ENCODE results near the gene KRTAP17-1.

The KRTAP17-1 gene

GRCh38 chr17:41332239-41332638, 16.7 kb upstream of the KRTAP17-1 start:
- no peak for DNase-seq

- DNase-seq: no peak
Observed at GRCh38 chr17:41331606-41332005, 16.1 kb upstream of the KRTAP17-1 start.

- DNase-seq: no peak
Observed at GRCh38 chr17:41329279-41329948, 13.9 kb upstream of the KRTAP17-1 start.

- DNase-seq: no peak
Observed at GRCh38 chr17:41328207-41328606, 12.7 kb upstream of the KRTAP17-1 start.

- no peak for DNase-seq
Observed at GRCh38 chr17:41327411-41328120, 12.1 kb upstream of the KRTAP17-1 start.

DNA sequence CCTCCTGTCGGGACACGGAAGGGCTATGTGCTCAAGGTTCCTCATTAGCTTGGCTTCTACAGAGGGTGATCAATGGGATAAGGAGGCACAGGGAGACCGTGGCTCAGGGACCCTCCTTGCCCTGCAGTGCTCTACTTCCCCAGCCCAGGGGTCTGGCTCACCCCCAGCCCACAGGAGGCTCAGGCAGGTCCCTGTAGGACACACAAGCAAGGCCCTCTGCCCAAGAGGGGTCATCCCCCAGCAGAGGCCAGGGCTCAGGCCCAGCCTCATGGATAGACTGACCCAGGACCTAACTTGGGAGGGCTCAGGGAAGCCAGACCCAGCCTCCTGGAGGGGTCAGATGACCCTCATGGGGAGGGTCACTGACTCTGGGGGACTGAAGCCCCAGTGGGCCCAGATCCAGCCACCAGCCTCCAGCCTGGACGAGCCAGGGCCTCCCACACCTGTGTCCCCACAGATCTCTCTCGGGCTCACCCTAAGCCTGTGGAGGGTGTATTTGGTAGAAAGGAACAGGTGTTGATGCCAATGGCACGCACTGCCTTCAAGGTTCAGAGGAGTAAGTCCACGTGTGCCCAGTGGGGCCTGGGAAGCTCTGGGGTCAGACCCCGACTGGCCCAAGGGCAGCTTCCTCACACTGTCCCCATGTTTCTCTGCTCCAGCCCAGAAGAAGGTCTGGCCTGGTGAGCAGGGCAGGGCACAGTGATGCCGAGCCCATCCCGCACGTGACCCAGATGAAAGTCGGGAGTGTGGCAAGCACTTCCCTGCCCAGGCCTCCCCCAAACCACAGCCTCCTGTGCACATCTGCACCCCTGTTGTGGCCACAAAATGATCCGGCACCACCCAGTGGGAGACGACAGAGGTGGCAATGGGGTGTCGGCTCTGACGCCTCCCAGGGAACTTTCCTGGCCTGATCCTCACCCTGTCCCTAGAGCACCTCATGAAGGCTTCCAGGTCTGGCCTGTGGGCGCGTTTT, 10.9 kb upstream of the KRTAP17-1 start:
- DNase-seq: no peak

DNA sequence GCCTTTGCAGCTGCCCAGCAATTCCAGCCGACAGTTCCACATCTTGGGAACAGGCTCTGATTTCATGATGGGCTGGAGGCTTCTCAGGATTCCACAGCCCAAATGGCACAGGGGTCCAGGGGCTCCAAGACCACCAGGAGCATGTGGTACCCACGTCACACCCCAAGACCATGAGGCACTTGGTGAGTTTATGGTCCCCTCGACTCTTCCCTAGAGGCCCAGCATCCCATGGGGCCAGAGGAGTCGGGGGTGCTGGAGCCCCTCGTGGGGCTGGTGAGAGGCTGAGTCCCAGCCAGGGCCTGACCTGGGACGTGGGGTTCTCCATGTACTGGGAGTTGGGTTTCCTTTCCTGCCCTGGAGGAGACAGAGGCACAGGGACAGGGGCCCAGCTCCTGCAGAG, 10.1 kb upstream of the KRTAP17-1 start:
- DNase-seq: no peak

DNA sequence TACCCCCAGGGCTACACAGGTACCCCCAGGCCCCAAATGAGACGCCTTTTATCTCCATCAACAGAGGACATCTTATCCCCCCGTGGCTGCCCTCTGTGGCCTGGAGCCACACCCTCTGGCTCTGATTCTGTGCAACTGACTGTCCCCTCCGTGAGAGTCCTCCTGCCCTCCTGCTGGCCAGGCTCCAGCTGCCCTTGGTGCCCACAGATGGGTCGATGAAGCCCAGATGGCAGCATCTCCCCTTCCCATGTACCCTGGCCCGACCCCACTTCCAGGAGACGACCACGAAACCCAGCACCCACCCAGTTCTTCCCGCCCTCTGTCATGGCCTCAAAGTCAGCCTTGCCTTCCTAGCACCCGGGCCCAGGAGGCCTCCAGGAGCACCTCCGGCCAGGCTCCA, 9.6 kb upstream of the KRTAP17-1 start:
- DNase-seq: no peak

DNA sequence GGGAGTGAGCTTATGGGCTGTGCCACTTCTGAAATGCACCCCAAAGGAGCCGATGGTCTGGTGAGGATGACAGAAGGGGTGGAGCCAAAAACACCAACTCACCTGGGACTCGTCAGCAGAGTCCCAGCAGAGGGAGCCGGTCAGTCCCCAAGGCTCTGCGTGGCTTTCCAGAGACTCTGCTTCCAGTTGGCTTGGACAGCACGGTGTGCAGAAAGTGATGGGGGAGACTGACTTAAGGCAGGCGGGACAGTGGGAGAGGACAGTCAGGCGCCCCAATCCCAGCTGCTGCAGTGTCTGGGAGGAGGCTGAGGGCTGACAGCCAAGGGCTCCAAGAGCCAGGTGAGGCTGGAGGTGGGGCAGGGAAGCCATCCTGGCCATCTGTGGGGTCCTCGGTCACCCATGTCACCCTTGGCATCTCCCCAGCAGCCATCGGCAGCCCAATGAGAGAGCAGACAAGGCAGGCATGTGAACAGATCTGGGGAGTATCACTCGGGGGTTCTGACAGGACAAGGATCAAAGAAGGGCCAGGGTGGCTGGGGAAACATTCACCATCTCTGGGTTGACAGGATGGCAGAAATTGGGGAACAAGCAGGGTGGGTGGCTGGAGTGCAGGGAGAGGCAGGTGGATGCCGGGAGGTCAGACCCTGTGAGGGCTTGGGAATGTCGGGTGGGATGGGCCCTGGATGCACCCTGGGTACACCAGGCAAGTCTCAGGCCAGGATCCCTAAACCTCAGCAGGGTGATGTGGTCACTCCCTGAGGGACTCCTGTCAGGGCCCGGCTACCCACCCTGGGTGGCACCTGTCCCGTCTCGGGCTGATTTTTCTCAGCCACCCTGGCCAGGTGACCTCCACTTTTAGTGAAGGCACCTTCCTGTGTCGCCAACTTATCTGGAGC, 8.9 kb upstream of the KRTAP17-1 start:
- no peak for DNase-seq

GRCh38 chr17:41322903-41323895, 7.7 kb upstream of the KRTAP17-1 start:
- no peak for DNase-seq

DNA sequence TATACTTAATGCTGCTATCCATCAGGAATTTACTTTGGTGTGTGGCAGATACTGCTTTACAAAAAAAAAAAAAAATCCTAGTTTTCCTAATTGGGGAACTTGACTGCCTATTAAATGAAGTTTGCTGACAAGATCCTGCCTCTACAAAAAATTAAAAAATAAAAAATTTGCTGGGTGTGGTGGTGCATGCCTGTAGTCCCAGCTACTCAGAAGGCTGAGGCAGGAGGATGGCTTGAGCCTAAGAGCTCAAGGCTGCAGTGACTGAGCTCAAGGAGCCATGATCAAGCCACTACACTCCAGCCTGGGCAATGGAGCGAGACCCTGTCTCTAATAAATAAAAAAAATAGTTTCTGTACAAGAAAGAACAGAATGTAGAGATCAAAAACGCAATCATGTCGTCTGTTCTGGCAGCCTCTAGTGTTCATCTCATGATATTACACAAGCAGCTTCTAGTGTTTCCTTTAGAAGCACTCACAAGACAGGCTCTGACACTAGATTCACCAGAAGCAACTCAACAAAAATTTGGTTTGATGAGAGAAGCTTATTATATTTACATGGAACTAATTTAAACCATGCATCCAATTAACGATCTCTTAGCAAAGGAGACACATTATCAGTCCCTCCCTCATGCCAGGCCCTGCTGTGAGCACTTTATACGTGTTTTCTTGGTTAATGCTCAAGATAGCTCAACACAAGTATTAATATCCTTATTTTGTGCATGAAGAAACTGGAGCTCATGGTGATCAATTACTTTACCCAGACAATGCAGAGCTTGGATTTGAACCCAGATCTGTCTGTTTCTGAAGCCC, 6.8 kb upstream of the KRTAP17-1 start:
- DNase-seq: no peak

DNA sequence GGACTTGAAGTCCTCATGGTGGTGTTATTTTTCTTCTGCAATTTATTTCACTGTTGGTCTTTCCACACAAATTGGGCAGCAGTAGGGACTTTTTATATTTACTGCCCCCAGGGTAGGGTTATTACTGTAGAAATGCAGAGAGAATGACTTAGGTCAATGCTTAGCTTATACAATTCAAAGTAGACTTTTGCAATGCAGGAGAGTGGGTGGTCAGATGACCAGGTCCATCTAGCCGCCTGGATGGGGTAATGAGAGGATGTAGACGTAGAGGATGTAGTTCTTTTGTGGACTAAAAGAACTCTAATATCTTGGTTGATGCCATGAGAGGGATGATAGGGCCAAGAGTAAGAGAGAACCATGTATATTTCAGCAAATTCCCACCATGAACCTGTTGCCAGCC, 2.7 kb upstream of the KRTAP17-1 start:
- DNase-seq: no peak

GRCh38 chr17:41315814-41316445, 420 bp upstream of the KRTAP17-1 start:
- no peak for DNase-seq

GRCh38 chr17:41311111-41311510, 4.4 kb downstream of the KRTAP17-1 start:
- no peak for DNase-seq

GRCh38 chr17:41308918-41309359, 6.6 kb downstream of the KRTAP17-1 start, which contains the start of gene KRTAP16-1:
Gene KRTAP16-1 (minus strand): TSS chr17:41309309. CDS start chr17:41309253, 56 bp downstream.
- DNase-seq: no peak

DNA sequence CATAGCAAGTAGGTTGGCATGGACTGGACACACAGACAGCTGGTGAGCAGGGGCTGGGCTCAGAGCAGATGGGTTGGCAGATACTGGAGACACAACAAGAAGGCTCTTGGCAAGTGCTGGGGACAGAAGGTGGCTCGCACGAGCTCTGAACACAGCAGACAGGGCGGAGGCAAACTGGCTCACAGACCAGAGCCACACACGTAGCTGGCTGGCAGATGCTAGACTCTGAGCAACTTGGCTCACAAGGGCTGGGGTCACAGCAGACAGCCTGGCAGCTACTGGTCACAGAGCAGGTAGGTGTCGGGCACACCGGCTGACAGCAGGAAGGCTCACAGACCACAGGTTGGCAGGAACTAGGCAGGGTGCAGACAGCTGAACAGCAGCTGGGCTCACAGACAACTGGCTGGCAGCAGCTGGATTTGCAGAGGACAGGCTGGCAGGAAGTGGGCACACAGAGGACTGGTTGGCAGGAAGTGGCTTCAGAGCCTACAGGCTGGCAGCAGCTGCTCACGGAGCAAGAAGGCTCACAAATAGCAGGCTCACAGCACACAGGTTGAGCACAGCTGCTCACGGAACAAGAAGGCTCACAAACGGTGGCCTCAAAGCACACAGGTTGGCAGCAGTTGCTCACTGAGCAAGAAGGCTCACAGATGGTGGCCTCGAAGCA, 7.1 kb downstream of the KRTAP17-1 start:
- DNase-seq: no peak

GRCh38 chr17:41307647-41308046, 7.9 kb downstream of the KRTAP17-1 start:
- DNase-seq: no peak

GRCh38 chr17:41304091-41304490, 11.4 kb downstream of the KRTAP17-1 start:
- no peak for DNase-seq

DNA sequence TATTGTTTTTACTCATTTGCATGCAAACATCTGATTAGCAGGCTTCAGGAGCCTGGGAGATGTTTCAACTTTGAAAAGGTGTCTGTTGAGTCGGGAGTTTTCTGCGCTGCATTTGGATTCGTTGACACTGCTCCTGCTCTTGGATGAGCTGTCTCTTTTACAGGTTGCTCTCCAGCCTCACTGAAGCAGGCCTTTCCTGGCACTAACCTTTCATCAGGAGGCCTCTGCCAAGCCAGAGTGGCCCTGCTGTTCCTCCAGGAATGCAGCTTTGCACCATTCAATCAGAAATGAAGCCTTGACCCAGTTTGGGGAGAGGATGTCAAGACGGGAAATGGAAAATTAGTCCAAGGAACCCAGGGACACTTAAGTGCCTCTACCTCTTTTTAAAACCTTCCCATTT, 12.5 kb downstream of the KRTAP17-1 start:
- DNase-seq: no peak

Measured in NCI-H187 (cell line).